ENCODE measurements around the gene KRTAP10-8. TPM values are rescaled to one million over a fixed set of nuclear protein-coding genes. Genes with fewer than 3 reads are reported as not detected.

KRTAP10-8 gene
- total RNA-seq, 1 experiment from 2014 or later = not detected

- no peak for TF ChIP-seq CTCF (IDR thresholded peaks at IDR 0.05; ENCODE audit: unreplicated experiment)
- Mint-ChIP-seq H3K27ac (ENCODE audit: unreplicated experiment) (no peak overlapping the region), H3K4me1 (ENCODE audit: low read depth, unreplicated experiment) (peaks cover 8% of the 10 kb centered on the region), H3K9me3 (ENCODE audit: low read depth, unreplicated experiment) (peaks cover 11% of the 10 kb centered on the region), H3K27me3 (ENCODE audit: unreplicated experiment) (peaks cover 85% of the 10 kb centered on the region), H3K36me3 (ENCODE audit: insufficient read depth, unreplicated experiment) (no peaks in the 10 kb centered on the region), H3K4me3 (ENCODE audit: low read depth, unreplicated experiment) (no peak overlapping the region)
- CTCF ChIA-PET = interaction anchor here (0.6 kb wide), 1 partner anchor 19 kb away, joined by 3 read pairs; no protein-coding TSS in a partner anchor
- no TSS peak for BruUV-seq (replicated peaks)
- intact Hi-C loops (cut with micrococcal nuclease; ENCODE audit: unreplicated experiment) = no loop called here
- DNase-seq = no peak
Observed at GRCh38 chr21:44583089-44583799, 28.6 kb upstream of the KRTAP10-8 start.

GRCh38 chr21:44583800-44584147, 28.1 kb upstream of the KRTAP10-8 start:
- peaks cover 11% of the 10 kb centered on the region for H3K9me3 Mint-ChIP-seq (ENCODE audit: low read depth, unreplicated experiment)
- TF ChIP-seq CTCF (IDR thresholded peaks at IDR 0.05; ENCODE audit: unreplicated experiment) = no peak
- CTCF ChIA-PET = no interaction called here
- DNase-seq = no peak
- peaks cover 85% of the 10 kb centered on the region for H3K27me3 Mint-ChIP-seq (ENCODE audit: unreplicated experiment)
- H3K36me3 Mint-ChIP-seq (ENCODE audit: insufficient read depth, unreplicated experiment) = no peaks in the 10 kb centered on the region
- intact Hi-C loops (cut with micrococcal nuclease; ENCODE audit: unreplicated experiment) = no loop called here
- H3K4me3 Mint-ChIP-seq (ENCODE audit: low read depth, unreplicated experiment) = no peak overlapping the region
- no TSS peak for BruUV-seq (replicated peaks)
- peaks cover 8% of the 10 kb centered on the region for H3K4me1 Mint-ChIP-seq (ENCODE audit: low read depth, unreplicated experiment)
- H3K27ac Mint-ChIP-seq (ENCODE audit: unreplicated experiment) = no peak overlapping the region

- no peak for TF ChIP-seq CTCF (IDR thresholded peaks at IDR 0.05; ENCODE audit: unreplicated experiment)
- Mint-ChIP-seq H3K36me3 (ENCODE audit: insufficient read depth, unreplicated experiment) (no peaks in the 10 kb centered on the region), H3K4me3 (ENCODE audit: low read depth, unreplicated experiment) (no peak overlapping the region), H3K27me3 (ENCODE audit: unreplicated experiment) (peaks cover 83% of the 10 kb centered on the region), H3K4me1 (ENCODE audit: low read depth, unreplicated experiment) (no peaks in the 10 kb centered on the region), H3K9me3 (ENCODE audit: low read depth, unreplicated experiment) (peaks cover 11% of the 10 kb centered on the region), H3K27ac (ENCODE audit: unreplicated experiment) (no peak overlapping the region)
- intact Hi-C loops (cut with micrococcal nuclease; ENCODE audit: unreplicated experiment) = no loop called here
- DNase-seq = no peak
- CTCF ChIA-PET = no interaction called here
- BruUV-seq (replicated peaks) = no TSS peak
Observed at GRCh38 chr21:44585892-44586291, 26.0 kb upstream of the KRTAP10-8 start.

- Mint-ChIP-seq H3K27ac (ENCODE audit: unreplicated experiment) (no peak overlapping the region), H3K27me3 (ENCODE audit: unreplicated experiment) (peaks cover 82% of the 10 kb centered on the region), H3K36me3 (ENCODE audit: insufficient read depth, unreplicated experiment) (peaks cover 5% of the 10 kb centered on the region), H3K9me3 (ENCODE audit: low read depth, unreplicated experiment) (no peaks in the 10 kb centered on the region), H3K4me3 (ENCODE audit: low read depth, unreplicated experiment) (no peak overlapping the region), H3K4me1 (ENCODE audit: low read depth, unreplicated experiment) (no peaks in the 10 kb centered on the region)
- DNase-seq = no peak
- intact Hi-C loops (cut with micrococcal nuclease; ENCODE audit: unreplicated experiment) = no loop called here
- CTCF ChIA-PET = no interaction called here
- BruUV-seq (replicated peaks) = no TSS peak
- TF ChIP-seq CTCF (IDR thresholded peaks at IDR 0.05; ENCODE audit: unreplicated experiment) = no peak
Observed at GRCh38 chr21:44589094-44589493, 22.8 kb upstream of the KRTAP10-8 start.

Measured in Calu3 (cell line).